Hematopoietic multipotent progenitor cell treated with erythropoietin and hydrocortisone succinate and interleukin-3 and kit ligand, for 6 days (in vitro differentiated cells): ENCODE results near the gene IGSF9B.

Experiments
- DNase-seq: peaks from one replicate; pipeline ENCODE4 v3.0.0-alpha.2; 2015

IGSF9B gene

GRCh38 chr11:133984828-133985227, 28.1 kb upstream of the IGSF9B start:
- no peak for DNase-seq

GRCh38 chr11:133983660-133984316, 27.0 kb upstream of the IGSF9B start:
- no peak for DNase-seq

- no peak for DNase-seq
Measured at GRCh38 chr11:133982876-133983275, 26.1 kb upstream of the IGSF9B start.

GRCh38 chr11:133982151-133982550, 25.4 kb upstream of the IGSF9B start:
- no peak for DNase-seq

GRCh38 chr11:133981156-133981555, 24.4 kb upstream of the IGSF9B start:
- no peak for DNase-seq

- DNase-seq: no peak
Measured at GRCh38 chr11:133980665-133981064, 23.9 kb upstream of the IGSF9B start.

- DNase-seq: no peak
Measured at GRCh38 chr11:133978794-133979193, 22.0 kb upstream of the IGSF9B start.

GRCh38 chr11:133977067-133977677, 20.4 kb upstream of the IGSF9B start:
- no peak for DNase-seq

- DNase-seq: no peak
Measured at GRCh38 chr11:133975488-133975849, 18.7 kb upstream of the IGSF9B start.

- DNase-seq: no peak
Measured at GRCh38 chr11:133974836-133975487, 18.2 kb upstream of the IGSF9B start.

- no peak for DNase-seq
Measured at GRCh38 chr11:133971881-133972280, 15.1 kb upstream of the IGSF9B start.

- no peak for DNase-seq
Measured at GRCh38 chr11:133969112-133969511, 12.3 kb upstream of the IGSF9B start.

- DNase-seq: no peak
Measured at GRCh38 chr11:133968300-133968699, 11.5 kb upstream of the IGSF9B start.

GRCh38 chr11:133967599-133968238, 11.0 kb upstream of the IGSF9B start:
- no peak for DNase-seq

GRCh38 chr11:133966921-133967598, 10.3 kb upstream of the IGSF9B start:
- peak; percentile 33 for DNase-seq

GRCh38 chr11:133966172-133966651, 9.4 kb upstream of the IGSF9B start:
- DNase-seq: no peak

- DNase-seq: no peak
Measured at GRCh38 chr11:133965031-133965601, 8.3 kb upstream of the IGSF9B start.

- no peak for DNase-seq
Measured at GRCh38 chr11:133964356-133964755, 7.6 kb upstream of the IGSF9B start.

- no peak for DNase-seq
Measured at GRCh38 chr11:133961890-133962289, 5.1 kb upstream of the IGSF9B start.

- no peak for DNase-seq
Measured at GRCh38 chr11:133957900-133958299, 1.1 kb upstream of the IGSF9B start.

GRCh38 chr11:133955945-133956421, 785 bp downstream of the IGSF9B start:
- no peak for DNase-seq

GRCh38 chr11:133955081-133955891, 1.5 kb downstream of the IGSF9B start:
- peak; percentile 14 for DNase-seq
